ENCODE measurements around the gene OPCML.

OPCML gene

GRCh38 chr11:133503776-133504175 lies 28.5 kb downstream of the OPCML start:
- Histone ChIP-seq H2AFZ (ENCODE audit: low read length) (no peak overlapping the region), H3K4me2 (ENCODE audit: low read length) (no peak overlapping the region), H3K79me2 (ENCODE audit: insufficient read depth, low read length) (no peaks in the 10 kb centered on the region), H3K36me3 (ENCODE audit: insufficient read depth, low read length) (no peaks in the 10 kb centered on the region), H3K4me1 (ENCODE audit: insufficient read depth, low read length, severe bottlenecking) (no peaks in the 10 kb centered on the region), H3K27ac (ENCODE audit: low read depth, low read length, poor library complexity, severe bottlenecking) (no peak overlapping the region), H3F3A (ENCODE audit: insufficient read depth, low read length) (no peaks in the 10 kb centered on the region), H4K20me1 (ENCODE audit: insufficient read depth, low read length) (no peaks in the 10 kb centered on the region), H3K27me3 (ENCODE audit: insufficient read depth, low read length) (no peaks in the 10 kb centered on the region), H3K9ac (ENCODE audit: low read length) (no peak overlapping the region), H3K4me3 (ENCODE audit: low read depth, low read length, poor library complexity, severe bottlenecking) (no peak overlapping the region), H3K9me2 (ENCODE audit: low read depth, low read length) (no peaks in the 10 kb centered on the region), H3K9me3 (ENCODE audit: low read length) (no peaks in the 10 kb centered on the region)
- TF ChIP-seq EZH2 (IDR thresholded peaks at IDR 0.05; ENCODE audit: borderline replicate concordance, low read length) (no peak), CTCF (IDR thresholded peaks at IDR 0.05; ENCODE audit: low read length) (no peak)

GRCh38 chr11:133503236-133503635 lies 29.1 kb downstream of the OPCML start:
- no peak overlapping the region for H3K4me3 ChIP-seq (ENCODE audit: low read depth, low read length, poor library complexity, severe bottlenecking)

GRCh38 chr11:133501643-133502539 lies 30.4 kb downstream of the OPCML start:
- H3K4me3 ChIP-seq (ENCODE audit: low read depth, low read length, poor library complexity, severe bottlenecking), result no peak overlapping the region
- H2AFZ ChIP-seq (ENCODE audit: low read length), result no peak overlapping the region
- no peak overlapping the region for H3K4me2 ChIP-seq (ENCODE audit: low read length)
- H3K27ac ChIP-seq (ENCODE audit: low read depth, low read length, poor library complexity, severe bottlenecking), result no peak overlapping the region
- H3K4me1 ChIP-seq (ENCODE audit: insufficient read depth, low read length, severe bottlenecking), result no peaks in the 10 kb centered on the region
- H3K9ac ChIP-seq (ENCODE audit: low read length), result no peak overlapping the region
- H3K36me3 ChIP-seq (ENCODE audit: insufficient read depth, low read length), result no peaks in the 10 kb centered on the region
- H3F3A ChIP-seq (ENCODE audit: insufficient read depth, low read length), result no peaks in the 10 kb centered on the region
- H3K79me2 ChIP-seq (ENCODE audit: insufficient read depth, low read length), result no peaks in the 10 kb centered on the region
- no peaks in the 10 kb centered on the region for H3K9me2 ChIP-seq (ENCODE audit: low read depth, low read length)
- no peaks in the 10 kb centered on the region for H3K27me3 ChIP-seq (ENCODE audit: insufficient read depth, low read length)
- no peak for TF ChIP-seq EZH2 (IDR thresholded peaks at IDR 0.05; ENCODE audit: borderline replicate concordance, low read length)
- TF ChIP-seq CTCF (IDR thresholded peaks at IDR 0.05; ENCODE audit: low read length), result no peak
- H3K9me3 ChIP-seq (ENCODE audit: low read length), result no peaks in the 10 kb centered on the region
- H4K20me1 ChIP-seq (ENCODE audit: insufficient read depth, low read length), result no peaks in the 10 kb centered on the region

More at GRCh38 chr11:133503236-133503635, 29.1 kb downstream of the OPCML start:
- no peak overlapping the region for H2AFZ ChIP-seq (ENCODE audit: low read length)
- H3K4me1 ChIP-seq (ENCODE audit: insufficient read depth, low read length, severe bottlenecking), result no peaks in the 10 kb centered on the region
- no peaks in the 10 kb centered on the region for H3K9me3 ChIP-seq (ENCODE audit: low read length)
- no peaks in the 10 kb centered on the region for H3F3A ChIP-seq (ENCODE audit: insufficient read depth, low read length)
- no peak for TF ChIP-seq EZH2 (IDR thresholded peaks at IDR 0.05; ENCODE audit: borderline replicate concordance, low read length)
- TF ChIP-seq CTCF (IDR thresholded peaks at IDR 0.05; ENCODE audit: low read length), result no peak
- no peak overlapping the region for H3K4me2 ChIP-seq (ENCODE audit: low read length)
- H3K36me3 ChIP-seq (ENCODE audit: insufficient read depth, low read length), result no peaks in the 10 kb centered on the region
- no peak overlapping the region for H3K27ac ChIP-seq (ENCODE audit: low read depth, low read length, poor library complexity, severe bottlenecking)
- no peaks in the 10 kb centered on the region for H3K27me3 ChIP-seq (ENCODE audit: insufficient read depth, low read length)
- H3K9ac ChIP-seq (ENCODE audit: low read length), result no peak overlapping the region
- no peaks in the 10 kb centered on the region for H3K9me2 ChIP-seq (ENCODE audit: low read depth, low read length)
- no peaks in the 10 kb centered on the region for H3K79me2 ChIP-seq (ENCODE audit: insufficient read depth, low read length)
- no peaks in the 10 kb centered on the region for H4K20me1 ChIP-seq (ENCODE audit: insufficient read depth, low read length)

All from OCI-LY1 (cell line).